Activated CD8-positive, alpha-beta T cell treated with anti-CD3 and anti-CD28 coated beads, Interleukin-2, amount 10 ng/mL, durations not matched to agents 7 days and 5 days (primary cell): ENCODE measurements around the gene SMG6. TPM values are rescaled to one million over a fixed set of nuclear protein-coding genes. Genes with fewer than 3 reads are reported as not detected.
A peak's percentile ranks its signal among the peaks of the same experiment; 100 is the strongest.
"Not testable (repeated sequence)": the region's sequence is repeated elsewhere in the genome, so short reads cannot be mapped to it uniquely, and the experiment has no call there.

Experiments
- ATAC-seq: fragments of 150-1000 bp; cut with Tn5 transposase; one replicate; pipeline ENCODE4 v1.10.0; 2021; ENCODE audit warnings: moderate library complexity
- CTCF ChIA-PET: fragments of 350-600 bp; sonication (Branson Sonifier 250); formaldehyde crosslinking; loops from one replicate; lab custom pipeline; 2021; ENCODE audit warnings: antibody characterized with exemption; lab: Charles Lee
- POLR2A ChIA-PET: fragments of 350-600 bp; sonication (Branson Sonifier 250); formaldehyde crosslinking; loops from one replicate; lab custom pipeline; 2021; ENCODE audit warnings: antibody characterized with exemption; lab: Charles Lee
- DNase-seq: peaks from one replicate; pipeline ENCODE4 v3.0.0-alpha.2; 2020
- H3K27ac Mint-ChIP-seq: one replicate; pipeline ENCODE4 v1.8.0; 2021; ENCODE audit warnings: mild to moderate bottlenecking, mixed read lengths
- H3K27me3 Mint-ChIP-seq: one replicate; pipeline ENCODE4 v1.8.0; 2021; ENCODE audit warnings: low read depth, mixed read lengths
- H3K36me3 Mint-ChIP-seq: one replicate; pipeline ENCODE4 v1.8.0; 2021; ENCODE audit warnings: low read depth, mixed read lengths
- H3K4me1 Mint-ChIP-seq: one replicate; pipeline ENCODE4 v1.8.0; 2021; ENCODE audit warnings: low read depth, mixed read lengths
- H3K4me3 Mint-ChIP-seq: one replicate; pipeline ENCODE4 v1.8.0; 2021; ENCODE audit warnings: mild to moderate bottlenecking, mixed read lengths
- H3K9me3 Mint-ChIP-seq: one replicate; pipeline ENCODE4 v1.8.0; 2022; ENCODE audit warnings: mixed read lengths; ENCODE audit not compliant: insufficient read depth
- total RNA-seq, 2 experiments: library from RNA; stranded (reverse); gene quantifications; one replicate each; pipeline ENCODE4 v1.2.3, GENCODE V29; 2021

Gene SMG6
- total RNA-seq, 2 experiments from 2014 or later = 49.8 to 55.9 TPM

DNA sequence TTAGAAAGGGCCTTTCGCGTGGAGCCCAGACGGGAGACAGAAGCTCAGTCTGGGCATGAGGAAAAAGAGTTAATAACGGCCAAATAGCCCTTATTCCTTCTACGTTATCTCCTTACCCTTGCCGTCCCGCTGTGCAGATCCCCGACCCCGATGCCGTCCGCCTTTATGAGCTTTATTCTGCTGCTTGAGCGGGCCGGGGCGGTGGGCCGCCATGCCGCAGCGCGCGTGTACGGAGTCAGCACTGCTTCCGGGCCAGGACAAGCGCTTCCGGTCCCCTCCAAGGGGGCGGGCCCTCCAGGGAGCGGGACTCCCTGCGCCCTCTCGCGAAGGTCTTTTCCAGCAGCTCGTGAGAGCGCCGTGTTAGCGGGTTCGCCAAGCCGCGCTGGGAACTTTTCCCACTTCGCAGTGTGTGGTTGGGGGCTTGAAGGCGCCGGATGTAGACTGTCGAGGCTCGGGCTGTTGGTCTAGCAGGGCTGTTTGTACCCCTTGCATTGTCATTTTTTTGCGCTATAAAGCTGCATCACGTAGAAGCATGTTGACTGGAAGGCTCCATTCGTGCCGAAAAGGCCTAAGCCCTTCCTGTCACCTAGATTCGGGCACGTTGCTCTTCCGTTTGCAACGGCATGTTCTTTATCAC is 32.7 kb upstream of the SMG6 start, which contains the start of gene TSR1:
TSS of gene TSR1 (minus strand) at position 243 of the 637 bp plus-strand sequence. CDS start at position 213, 30 bp downstream.
- ATAC-seq (peak; percentile 90), DNase-seq (peak; percentile 93)
- POLR2A ChIA-PET = interaction anchor here (0.6 to 2.0 kb wide), 16 partner anchors 9 to 507 kb away, joined by 3 to 10 read pairs (median 4); partner anchors contain the start of genes HIC1, RPA1 and SMYD4
- H3K4me3 Mint-ChIP-seq = peak within 1 kb of the TSS; percentile 99
- no peaks in the 10 kb centered on the region for H3K9me3 Mint-ChIP-seq
- H3K27me3 Mint-ChIP-seq = no peaks in the 10 kb centered on the region
- CTCF ChIA-PET = interaction anchor here (0.9 to 2.4 kb wide), 12 partner anchors 17 to 282 kb away, joined by 3 to 25 read pairs (median 4); partner anchors contain the start of gene HIC1
- peak within 1 kb of the TSS; percentile 96 for H3K27ac Mint-ChIP-seq
- peaks cover 12% of the 10 kb centered on the region for H3K36me3 Mint-ChIP-seq
- peaks cover 11% of the 10 kb centered on the region for H3K4me1 Mint-ChIP-seq

DNA sequence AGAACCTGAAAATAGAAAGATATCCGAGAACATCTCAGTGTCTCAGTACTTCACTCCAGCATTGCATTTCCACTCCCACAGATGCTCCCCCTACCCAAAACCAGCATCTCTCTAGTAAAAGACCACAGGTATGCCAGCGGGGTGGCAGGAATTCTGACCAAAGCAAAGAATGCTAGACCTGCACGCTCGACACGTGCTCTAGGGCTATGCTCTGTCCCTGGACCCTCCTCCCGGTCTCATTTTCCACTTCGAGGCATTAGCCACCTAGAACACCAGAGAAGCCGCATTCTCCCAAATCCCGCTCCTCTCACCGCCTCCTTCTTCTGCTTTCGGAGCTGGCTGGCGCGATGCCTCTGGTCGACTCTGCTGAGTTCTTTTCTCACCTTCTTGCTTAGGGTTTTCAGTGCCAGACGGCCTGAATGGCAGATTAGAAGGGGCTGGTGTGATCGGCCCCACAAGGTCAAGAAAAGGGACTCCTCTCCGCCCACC is 32.2 kb upstream of the SMG6 start:
- H3K4me3 Mint-ChIP-seq = peak overlapping the region; percentile 99

DNA sequence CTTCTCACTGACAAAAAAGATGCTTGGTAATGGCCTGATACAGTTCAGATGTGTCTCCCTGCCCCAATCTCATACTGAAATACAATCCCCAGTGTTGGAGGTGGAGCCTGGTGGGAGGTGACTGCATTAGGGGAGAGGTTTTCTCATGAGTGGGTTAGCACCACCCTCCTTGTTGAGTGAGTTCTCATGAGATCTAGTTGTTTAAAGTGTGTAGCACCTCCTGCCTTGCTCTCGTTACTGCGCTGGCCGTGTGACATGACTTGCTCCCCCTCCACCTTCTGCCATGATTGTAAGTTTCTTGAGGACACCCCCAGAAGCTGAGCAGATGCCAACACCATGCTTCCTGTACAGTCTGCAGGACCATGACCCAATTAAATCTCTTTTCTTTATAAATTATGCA is 27.7 kb upstream of the SMG6 start:
- Mint-ChIP-seq H3K4me3 (no peak overlapping the region), H3K9me3 (no peaks in the 10 kb centered on the region), H3K4me1 (peaks cover 13% of the 10 kb centered on the region), H3K27ac (no peak overlapping the region), H3K36me3 (peaks cover 27% of the 10 kb centered on the region), H3K27me3 (no peaks in the 10 kb centered on the region)
- ChIA-PET CTCF (interaction anchor here (0.5 to 1.4 kb wide), 4 partner anchors 11 to 276 kb away, joined by 3 to 5 read pairs (median 4); partner anchors contain the start of gene HIC1), POLR2A (interaction anchor here (1.4 kb wide), 1 partner anchor 52 kb away, joined by 3 read pairs; no protein-coding TSS in a partner anchor)
- DNase-seq = no peak
- ATAC-seq = no peak

More for the DNA sequence above, 32.2 kb upstream of the SMG6 start:
- peaks cover 12% of the 10 kb centered on the region for H3K36me3 Mint-ChIP-seq
- ATAC-seq = no peak
- no peaks in the 10 kb centered on the region for H3K9me3 Mint-ChIP-seq
- no peaks in the 10 kb centered on the region for H3K27me3 Mint-ChIP-seq
- DNase-seq = no peak
- ChIA-PET CTCF (interaction anchor here (0.9 to 2.4 kb wide), 12 partner anchors 18 to 281 kb away, joined by 3 to 25 read pairs (median 4); partner anchors contain the start of gene HIC1), POLR2A (interaction anchor here (0.6 to 2.0 kb wide), 14 partner anchors 9 to 506 kb away, joined by 3 to 10 read pairs (median 4); partner anchors contain the start of genes HIC1, RPA1 and SMYD4)
- H3K27ac Mint-ChIP-seq = peak overlapping the region; percentile 96
- peaks cover 11% of the 10 kb centered on the region for H3K4me1 Mint-ChIP-seq

DNA sequence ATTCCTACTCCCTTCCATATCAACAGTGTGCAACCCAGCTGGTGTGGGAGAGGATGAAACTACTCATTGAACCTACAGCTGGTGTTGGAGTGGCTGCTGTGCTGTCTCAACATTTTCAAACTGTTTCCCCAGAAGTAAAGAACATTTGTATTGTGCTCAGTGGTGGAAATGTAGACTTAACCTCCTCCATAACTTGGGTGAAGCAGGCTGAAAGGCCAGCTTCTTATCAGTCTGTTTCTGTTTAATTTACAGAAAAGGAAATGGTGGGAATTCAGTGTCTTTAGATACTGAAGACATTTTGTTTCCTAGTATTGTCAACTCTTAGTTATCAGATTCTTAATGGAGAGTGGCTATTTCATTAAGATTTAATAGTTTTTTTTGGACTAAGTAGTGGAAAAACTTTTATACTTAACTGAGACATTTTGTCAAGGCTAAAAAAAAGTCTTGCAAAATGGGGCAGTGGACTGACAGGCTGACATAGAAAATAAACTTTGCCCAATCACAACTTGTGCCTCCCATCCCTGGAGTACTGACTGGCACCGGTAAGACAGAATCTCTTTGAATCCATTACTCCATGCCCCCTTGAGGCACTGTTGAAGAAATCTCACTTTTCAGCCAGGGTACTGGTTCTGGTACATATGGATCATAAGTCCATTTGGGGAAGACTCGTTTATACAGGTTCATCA is 20.2 kb upstream of the SMG6 start:
- ATAC-seq (no peak), DNase-seq (no peak)
- Mint-ChIP-seq H3K4me1 (peaks cover 19% of the 10 kb centered on the region), H3K27ac (peak overlapping the region; percentile 67), H3K9me3 (no peaks in the 10 kb centered on the region), H3K27me3 (no peaks in the 10 kb centered on the region), H3K36me3 (peaks cover 52% of the 10 kb centered on the region), H3K4me3 (no peak overlapping the region)
- POLR2A ChIA-PET = interaction anchor here (1.0 to 1.1 kb wide), 2 partner anchors 12 to 14 kb away, joined by 3 to 4 read pairs; partner anchors contain the start of gene TSR1
- CTCF ChIA-PET = no interaction called here

- Mint-ChIP-seq H3K27me3 (no peaks in the 10 kb centered on the region), H3K36me3 (peaks cover 50% of the 10 kb centered on the region), H3K4me3 (no peak overlapping the region), H3K27ac (no peak overlapping the region), H3K9me3 (no peaks in the 10 kb centered on the region), H3K4me1 (peaks cover 17% of the 10 kb centered on the region)
- ChIA-PET POLR2A (no interaction called here), CTCF (no interaction called here)
- no peak for DNase-seq
- ATAC-seq = no peak
Measured at GRCh38 chr17:2321399-2321798, 17.8 kb upstream of the SMG6 start.

DNA sequence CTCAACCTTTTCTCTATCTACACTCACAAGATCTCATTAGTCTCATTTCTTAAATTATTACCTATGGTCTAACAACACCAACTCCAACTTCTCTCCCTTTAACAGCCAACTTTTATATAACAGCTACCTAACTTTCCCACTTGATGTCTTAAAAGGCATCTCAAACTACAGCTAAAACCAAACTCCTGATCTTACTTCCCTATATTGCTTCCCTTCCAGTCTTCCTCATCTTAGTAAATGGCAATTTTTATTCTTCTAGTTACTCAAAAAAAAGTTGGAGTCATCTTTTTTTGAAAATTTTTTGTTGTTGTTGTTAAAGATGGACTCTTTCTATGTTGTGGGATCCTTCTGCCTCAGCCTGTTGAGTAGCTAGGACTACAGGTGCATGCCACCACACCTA is 15.5 kb upstream of the SMG6 start:
- CTCF ChIA-PET = interaction anchor here (1.0 to 1.2 kb wide), 2 partner anchors 64 to 264 kb away, joined by 4 read pairs; partner anchors contain the start of gene HIC1
- Mint-ChIP-seq H3K36me3 (peaks cover 34% of the 10 kb centered on the region), H3K4me3 (no peak overlapping the region), H3K4me1 (peaks cover 2% of the 10 kb centered on the region), H3K27me3 (no peaks in the 10 kb centered on the region), H3K9me3 (no peaks in the 10 kb centered on the region), H3K27ac (peak overlapping the region; percentile 43)
- POLR2A ChIA-PET = no interaction called here
- DNase-seq = no peak
- ATAC-seq = no peak

DNA sequence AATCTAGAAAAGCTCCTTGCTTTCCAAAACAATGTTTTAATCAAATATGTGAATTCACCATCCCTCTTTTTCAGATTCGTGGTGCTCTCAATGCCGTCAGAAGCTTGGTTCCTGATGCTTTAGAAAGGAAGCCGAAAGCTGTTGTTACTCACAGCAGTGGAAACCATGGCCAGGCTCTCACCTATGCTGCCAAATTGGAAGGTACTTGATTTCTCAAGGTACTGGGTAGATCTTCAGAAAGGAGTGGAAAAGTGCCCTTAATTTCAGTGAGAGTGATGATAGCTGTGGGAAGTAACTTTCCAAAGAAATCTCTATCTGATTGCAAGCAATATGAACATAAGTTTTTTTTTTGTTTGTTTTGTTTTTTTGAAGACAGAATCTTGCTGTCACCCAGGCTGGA is 14.2 kb upstream of the SMG6 start:
- no peak for ATAC-seq
- H3K9me3 Mint-ChIP-seq = no peaks in the 10 kb centered on the region
- H3K27me3 Mint-ChIP-seq = no peaks in the 10 kb centered on the region
- H3K4me1 Mint-ChIP-seq = no peaks in the 10 kb centered on the region
- H3K27ac Mint-ChIP-seq = no peak overlapping the region
- no peak overlapping the region for H3K4me3 Mint-ChIP-seq
- CTCF ChIA-PET = interaction anchor here (0.5 to 1.4 kb wide), 4 partner anchors 12 to 37 kb away, joined by 3 to 4 read pairs (median 3); partner anchors contain the start of genes SMG6 and SRR
- POLR2A ChIA-PET = no interaction called here
- H3K36me3 Mint-ChIP-seq = peaks cover 22% of the 10 kb centered on the region
- no peak for DNase-seq

DNA sequence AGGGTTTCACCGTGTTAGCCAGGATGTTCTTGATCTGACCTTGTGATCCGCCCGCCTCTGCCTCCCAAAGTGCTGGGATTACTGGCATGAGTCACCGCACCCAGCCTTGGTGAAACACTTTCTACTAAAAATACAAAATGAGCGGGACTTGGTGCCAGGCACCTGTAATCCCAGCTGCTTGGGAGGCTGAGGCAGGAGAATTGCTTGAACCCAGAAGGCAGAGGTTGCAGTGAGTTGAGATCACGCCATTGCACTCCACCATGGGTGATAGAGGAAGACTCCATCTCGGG is 13.3 kb upstream of the SMG6 start:
- H3K4me3 Mint-ChIP-seq, ATAC-seq, H3K27me3 Mint-ChIP-seq, H3K27ac Mint-ChIP-seq, H3K4me1 Mint-ChIP-seq, H3K9me3 Mint-ChIP-seq, POLR2A ChIA-PET, DNase-seq: not testable (repeated sequence)
- H3K36me3 Mint-ChIP-seq = peaks cover 16% of the 10 kb centered on the region
- CTCF ChIA-PET = interaction anchor here (1.4 kb wide), 1 partner anchor 13 kb away, joined by 4 read pairs; the partner anchor contains the start of genes SMG6 and SRR

- H3K36me3 Mint-ChIP-seq = peaks cover 6% of the 10 kb centered on the region
- CTCF ChIA-PET = no interaction called here
- H3K27me3 Mint-ChIP-seq = no peaks in the 10 kb centered on the region
- H3K9me3 Mint-ChIP-seq = no peaks in the 10 kb centered on the region
- H3K4me3 Mint-ChIP-seq = no peak overlapping the region
- H3K4me1 Mint-ChIP-seq = peaks cover 6% of the 10 kb centered on the region
- no peak for ATAC-seq
- DNase-seq = no peak
- no peak overlapping the region for H3K27ac Mint-ChIP-seq
- POLR2A ChIA-PET = no interaction called here
Measured at GRCh38 chr17:2312736-2313135, 9.2 kb upstream of the SMG6 start.

GRCh38 chr17:2309338-2310154 is 6.0 kb upstream of the SMG6 start:
- POLR2A ChIA-PET = no interaction called here
- CTCF ChIA-PET = interaction anchor here (1.3 to 1.5 kb wide), 2 partner anchors 43 to 65 kb away, joined by 3 to 4 read pairs; no protein-coding TSS in a partner anchor
- H3K9me3 Mint-ChIP-seq = no peaks in the 10 kb centered on the region
- H3K4me3 Mint-ChIP-seq = no peak overlapping the region
- no peaks in the 10 kb centered on the region for H3K27me3 Mint-ChIP-seq
- DNase-seq (no peak), ATAC-seq (no peak)
- peaks cover 26% of the 10 kb centered on the region for H3K4me1 Mint-ChIP-seq
- H3K36me3 Mint-ChIP-seq = peaks cover 24% of the 10 kb centered on the region
- no peak overlapping the region for H3K27ac Mint-ChIP-seq

DNA sequence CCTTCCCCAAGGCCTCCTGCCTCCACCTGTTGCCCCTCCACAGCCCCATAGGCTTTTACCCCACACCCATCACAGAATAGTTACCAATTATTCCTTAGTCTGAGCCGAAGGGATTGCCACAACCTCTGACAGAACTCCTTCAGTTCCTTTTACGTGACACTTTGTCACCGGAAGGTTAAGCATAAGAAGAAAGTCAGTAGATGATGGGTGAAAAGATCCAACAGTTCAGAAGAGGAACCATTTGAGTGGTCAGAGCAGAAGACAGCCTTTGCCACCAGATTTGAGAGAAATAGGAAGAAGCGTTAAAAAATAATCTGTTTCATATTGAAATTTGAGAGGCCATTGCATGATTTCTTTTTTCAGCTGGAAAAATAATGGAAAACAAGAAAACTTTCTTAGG is 1.3 kb upstream of the SMG6 start:
- CTCF ChIA-PET = interaction anchor here (1.0 to 3.3 kb wide), 2 partner anchors 111 to 250 kb away, joined by 6 to 13 read pairs; partner anchors contain the start of gene HIC1
- peaks cover 31% of the 10 kb centered on the region for H3K36me3 Mint-ChIP-seq
- DNase-seq (no peak), ATAC-seq (no peak)
- POLR2A ChIA-PET = interaction anchor here (0.7 kb wide), 1 partner anchor 51 kb away, joined by 3 read pairs; no protein-coding TSS in a partner anchor
- H3K27ac Mint-ChIP-seq = peak overlapping the region; percentile 52
- H3K27me3 Mint-ChIP-seq = no peaks in the 10 kb centered on the region
- no peaks in the 10 kb centered on the region for H3K9me3 Mint-ChIP-seq
- H3K4me1 Mint-ChIP-seq = peaks cover 54% of the 10 kb centered on the region
- peak overlapping the region; percentile 64 for H3K4me3 Mint-ChIP-seq
